Urothelium cell line (cell line): Measurements from ENCODE around the gene ABI2.
"Not testable (repeated sequence)": the region's sequence is repeated elsewhere in the genome, so short reads cannot be mapped to it uniquely, and the experiment has no call there.

Source experiments
- DNase-seq: peaks from one replicate; pipeline ENCODE4 v3.0.0; 2011; ENCODE audit warnings: low spot score, mixed read lengths
- FAIRE-seq: peaks from 2 replicates; lab custom pipeline; 2011; peaks lifted over from hg19 to GRCh38; lab: Jason Lieb, UNC

Gene ABI2

DNA sequence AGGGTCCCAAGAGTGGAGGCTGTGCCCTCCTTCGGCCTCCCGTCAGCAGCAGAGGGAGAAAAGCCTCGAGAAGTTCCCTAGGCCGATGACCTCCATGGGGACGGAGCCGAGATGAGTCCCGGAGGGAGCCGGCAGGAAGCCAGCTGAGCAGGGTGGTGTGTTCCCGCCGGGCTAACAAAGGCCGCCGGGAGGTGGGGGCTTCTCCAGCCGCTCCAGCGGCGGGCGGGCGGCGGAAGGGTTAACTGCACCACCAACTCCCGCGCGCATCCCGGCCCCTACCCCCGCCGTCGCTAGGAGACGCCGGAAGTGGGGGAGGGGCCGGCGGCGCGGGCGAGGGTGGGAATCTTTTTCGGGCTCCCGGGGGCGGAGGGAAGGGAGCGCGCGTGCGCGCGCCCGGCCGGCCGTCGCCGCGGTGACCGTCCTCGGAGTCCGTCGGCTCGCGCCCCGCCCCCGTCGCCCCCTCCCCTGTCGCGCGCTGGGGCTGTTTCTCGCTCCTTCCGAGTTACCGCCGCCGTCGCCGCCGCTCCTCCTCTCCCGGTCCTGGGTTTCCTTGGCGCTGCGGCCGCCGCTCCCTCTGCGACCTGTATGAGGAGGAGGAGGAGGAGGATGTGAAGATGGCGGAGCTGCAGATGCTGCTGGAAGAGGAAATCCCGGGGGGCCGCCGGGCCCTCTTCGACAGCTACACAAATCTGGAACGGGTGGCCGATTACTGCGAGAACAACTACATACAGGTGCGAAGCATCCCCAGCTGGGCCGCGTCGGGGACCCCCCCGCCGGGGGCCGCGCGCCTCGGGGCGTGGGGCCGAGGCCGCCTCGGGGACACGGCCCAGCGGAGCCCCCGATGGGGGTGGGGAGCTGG is at the start of gene ABI2:
TSS of gene ABI2 (plus strand) at position 494 of the 859 bp plus-strand sequence. CDS start at position 615, 121 bp downstream.
- DNase-seq, result peak; percentile 96

DNA sequence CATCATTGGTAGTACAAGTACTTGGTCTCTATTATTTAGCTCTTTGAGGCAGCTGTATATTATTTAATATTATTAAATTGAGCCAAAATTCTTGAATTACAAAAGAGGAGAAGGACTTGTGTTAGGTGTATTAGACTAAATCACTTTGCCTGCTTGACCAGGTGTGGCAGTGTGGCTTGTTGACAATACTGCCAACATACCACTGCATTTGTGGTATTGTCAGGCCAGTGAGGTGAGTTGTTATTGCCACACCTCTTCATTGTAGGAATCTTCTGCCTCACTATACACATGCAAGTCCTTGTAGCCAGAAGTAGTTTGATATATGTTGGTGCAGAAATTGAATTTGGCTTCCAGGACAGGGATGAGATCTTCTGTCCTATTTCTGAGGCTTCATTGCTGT is 48.9 kb upstream of the ABI2 start:
- FAIRE-seq, result peak; percentile 5
- peak; percentile 8 for DNase-seq

More for the DNA sequence above, at the start of gene ABI2:
- no peak for FAIRE-seq

DNA sequence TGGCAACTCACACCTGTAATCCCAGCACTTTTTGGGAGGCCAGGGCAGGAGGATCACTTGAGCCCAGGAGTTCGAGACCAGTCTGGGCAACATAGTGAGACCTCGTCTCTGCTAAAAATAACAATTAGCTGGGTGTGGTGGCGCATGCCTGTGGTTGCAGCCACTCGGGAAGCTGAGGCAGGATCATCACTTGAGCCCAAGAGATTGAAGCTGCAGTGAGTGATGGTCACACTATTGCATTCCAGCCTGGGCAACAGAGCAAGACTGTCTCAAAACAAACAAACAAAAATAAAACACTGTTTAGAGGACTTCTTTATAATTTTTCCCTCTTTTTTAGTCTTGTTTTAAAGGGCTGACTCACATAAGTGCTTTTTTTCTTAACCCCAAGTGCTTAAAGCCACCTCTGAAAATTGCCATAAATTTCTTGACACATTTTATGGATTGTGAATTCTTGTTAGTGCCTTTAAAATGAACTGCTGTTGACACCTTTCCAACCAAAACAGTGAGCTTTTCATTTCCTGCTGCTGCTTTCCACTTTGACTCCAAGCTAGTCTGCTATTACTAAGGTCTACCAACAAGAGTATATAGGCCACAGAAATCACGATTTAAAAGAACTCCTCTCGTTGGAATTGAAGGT is 47.6 kb upstream of the ABI2 start:
- DNase-seq, result no peak
- FAIRE-seq, result no peak

DNA sequence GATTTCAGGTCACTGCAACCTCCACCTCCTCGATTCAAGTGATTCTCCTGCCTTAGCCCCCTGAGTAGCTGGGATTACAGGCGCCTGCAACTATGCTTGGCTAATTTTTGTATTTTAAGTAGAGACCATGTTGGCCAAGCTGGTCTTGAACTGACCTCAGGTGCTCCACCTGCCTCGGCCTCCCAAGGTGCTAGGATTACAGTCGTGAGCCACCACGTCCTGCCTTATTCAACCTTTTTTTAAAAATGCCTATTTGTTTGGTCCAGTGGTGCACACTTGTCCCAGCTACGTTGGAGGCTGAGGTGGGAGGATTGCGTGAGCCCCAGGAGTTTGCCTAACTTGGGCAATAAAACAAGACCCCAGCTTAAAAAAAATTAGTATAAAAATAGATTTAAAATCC is 46.1 kb upstream of the ABI2 start:
- FAIRE-seq (no peak), DNase-seq (no peak)

DNA sequence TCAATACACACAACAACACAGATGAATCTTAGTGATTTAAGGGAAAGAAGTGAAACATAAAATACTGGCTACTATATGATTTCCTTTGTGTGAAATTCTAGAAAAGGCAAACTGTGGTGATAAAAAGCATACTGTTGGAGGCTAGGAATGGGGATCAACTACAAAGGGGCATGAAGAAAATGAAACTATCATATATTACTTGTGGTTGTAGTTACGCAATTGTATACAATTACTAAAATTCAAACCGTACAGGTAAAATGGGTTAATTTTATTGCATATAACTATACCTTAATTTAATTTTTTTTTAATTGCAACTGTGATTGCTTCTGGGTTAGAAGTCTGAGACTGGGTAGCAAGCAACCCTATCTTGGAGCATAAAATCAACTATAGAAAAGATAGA is 41.7 kb upstream of the ABI2 start:
- no peak for DNase-seq
- FAIRE-seq, result no peak

DNA sequence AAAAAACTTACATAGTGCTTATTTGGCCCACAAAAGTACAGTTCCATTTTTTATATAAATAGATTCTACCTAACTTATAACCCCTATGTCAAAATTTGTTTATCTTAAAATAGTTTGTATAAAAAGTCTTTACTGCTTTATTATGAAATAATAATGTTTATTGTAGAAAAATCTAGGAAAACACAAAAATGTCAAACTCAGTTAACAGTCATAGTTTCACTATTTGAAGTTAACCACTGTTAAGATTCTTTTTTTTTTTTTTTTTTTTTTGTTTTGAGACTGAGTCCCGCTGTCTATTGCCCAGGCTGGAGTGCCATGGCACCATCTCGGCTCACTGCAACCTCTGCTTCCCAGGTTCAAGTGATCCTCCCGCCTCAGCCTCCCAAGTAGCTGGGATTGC is 26.5 kb upstream of the ABI2 start:
- FAIRE-seq (no peak), DNase-seq (no peak)

DNA sequence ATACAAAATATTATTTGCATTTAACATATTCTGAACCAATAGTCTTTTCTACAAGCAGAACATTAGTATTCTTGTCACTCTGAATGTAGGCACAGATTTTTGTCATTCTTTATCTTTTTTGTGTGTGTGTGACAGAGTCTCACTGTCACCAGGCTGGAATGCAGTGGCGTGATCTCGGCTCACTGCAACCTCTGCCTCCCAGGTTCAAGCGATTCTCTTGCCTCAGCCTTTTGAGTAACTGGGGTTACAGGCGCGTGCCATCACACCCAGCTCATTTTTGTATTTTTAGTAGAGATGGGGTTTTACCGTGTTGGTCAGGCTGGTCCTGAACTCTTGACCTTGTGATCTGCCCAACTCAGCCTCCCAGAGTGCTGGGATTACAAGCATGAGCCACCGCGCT is 25.6 kb upstream of the ABI2 start:
- FAIRE-seq, DNase-seq: not testable (repeated sequence)

DNA sequence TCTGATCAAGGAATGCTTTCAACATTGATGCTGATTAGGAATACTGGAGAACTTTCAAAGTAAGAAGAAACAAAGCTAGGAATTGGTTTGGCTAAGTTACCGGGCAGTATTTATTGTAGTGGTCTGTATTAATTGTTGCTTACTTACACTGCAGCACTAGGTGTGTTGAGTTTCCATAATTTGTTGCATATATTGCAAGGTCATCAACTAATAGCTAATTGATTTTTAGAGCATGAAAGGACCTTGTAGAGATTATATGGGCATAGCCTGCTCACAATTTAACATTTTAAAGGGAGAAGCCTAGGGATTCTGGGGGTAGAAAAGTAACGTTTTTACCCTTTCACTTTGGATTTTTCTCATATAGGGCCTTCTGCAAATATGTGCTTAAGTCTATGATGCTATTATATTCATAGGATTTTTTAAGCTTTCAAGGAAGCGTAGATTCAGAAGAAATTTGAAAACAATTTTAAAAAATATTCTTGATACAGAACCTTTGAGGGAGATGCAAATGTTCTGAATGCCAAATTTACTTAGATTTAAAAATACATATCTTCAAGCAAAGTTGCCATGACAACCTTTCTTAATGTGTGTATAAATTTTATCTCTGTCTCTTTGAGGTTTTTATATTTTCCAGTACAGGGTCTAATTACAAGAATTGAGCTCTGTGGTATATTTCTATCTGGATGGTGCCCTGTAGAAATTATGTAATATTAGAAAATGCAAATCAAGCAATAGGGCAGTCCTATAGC is 17.3 kb upstream of the ABI2 start:
- DNase-seq (no peak), FAIRE-seq (no peak)

DNA sequence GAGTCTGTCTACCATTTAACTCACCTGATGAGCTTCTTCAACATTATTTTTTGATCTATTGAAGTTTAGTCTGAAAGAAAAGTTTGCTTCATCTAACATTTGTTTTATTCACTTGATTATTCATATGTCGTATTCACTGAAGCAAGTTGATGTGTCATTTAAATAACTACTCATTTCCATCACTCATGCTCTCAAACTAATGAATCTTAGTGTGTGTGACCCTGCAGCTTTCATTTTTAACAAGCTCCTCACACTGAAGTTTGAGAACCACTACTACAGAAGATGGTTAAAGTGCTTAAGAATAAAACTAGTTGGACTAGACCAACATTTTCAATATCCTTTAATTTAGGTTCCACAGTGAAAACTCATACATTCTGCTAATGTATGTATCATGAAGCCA is 1.8 kb upstream of the ABI2 start:
- no peak for FAIRE-seq

DNA sequence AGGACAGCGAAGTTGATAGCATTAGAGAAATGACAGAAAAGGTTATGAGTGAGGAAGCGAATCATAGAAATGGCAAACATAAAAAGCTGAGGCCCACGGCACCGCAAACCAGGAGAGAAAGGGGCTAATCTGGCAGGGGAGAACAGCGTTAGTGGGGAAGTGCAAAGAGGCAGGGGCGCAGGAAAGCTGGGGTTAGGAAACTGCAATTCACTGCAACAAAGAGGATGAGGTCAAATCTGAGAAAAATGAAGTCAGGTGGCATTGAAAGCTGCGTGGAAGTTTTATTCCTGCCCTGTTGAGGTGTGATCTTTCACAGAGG is 653 bp upstream of the ABI2 start:
- no peak for DNase-seq
- no peak for FAIRE-seq

More for the DNA sequence above, 1.8 kb upstream of the ABI2 start:
- no peak for DNase-seq

DNA sequence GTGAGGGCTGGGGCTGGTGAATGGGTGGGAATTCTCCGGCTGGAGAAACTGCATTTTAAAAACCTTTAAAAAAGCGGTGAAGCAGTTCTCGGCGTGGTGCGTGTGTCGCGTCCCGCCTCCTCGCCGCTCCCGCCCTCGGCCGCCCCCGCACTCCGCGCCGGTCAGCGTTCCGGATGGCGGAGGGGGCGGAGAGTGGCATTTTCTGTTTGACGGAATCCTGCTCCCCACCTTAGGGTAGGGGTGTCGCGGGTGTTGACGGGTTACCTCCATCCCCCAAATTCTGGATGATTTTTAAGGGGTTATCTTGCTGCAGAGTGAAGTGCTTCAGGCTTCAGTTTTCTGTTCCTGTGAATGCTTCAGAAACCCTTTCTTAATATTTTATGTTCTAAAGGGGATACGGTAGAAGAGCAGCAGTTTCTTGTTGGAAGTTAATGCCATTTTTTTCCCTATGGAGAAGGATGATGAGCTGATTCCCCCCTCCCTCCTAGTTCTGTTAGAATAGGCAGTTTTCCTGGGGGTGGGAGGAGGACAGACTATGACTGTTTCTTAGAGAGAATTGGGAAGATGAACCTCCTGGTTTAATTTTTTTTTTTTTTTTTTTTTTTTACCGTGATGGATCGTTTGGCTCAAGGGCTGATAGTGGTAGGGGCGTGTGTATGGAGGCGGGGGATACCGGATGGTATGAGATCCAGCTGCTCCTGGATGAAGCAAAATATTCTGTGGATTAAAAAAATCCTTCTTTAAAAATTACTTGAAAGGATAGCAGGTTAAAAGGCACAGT is 756 bp downstream of the ABI2 start:
- DNase-seq (peak; percentile 70), FAIRE-seq (no peak)

DNA sequence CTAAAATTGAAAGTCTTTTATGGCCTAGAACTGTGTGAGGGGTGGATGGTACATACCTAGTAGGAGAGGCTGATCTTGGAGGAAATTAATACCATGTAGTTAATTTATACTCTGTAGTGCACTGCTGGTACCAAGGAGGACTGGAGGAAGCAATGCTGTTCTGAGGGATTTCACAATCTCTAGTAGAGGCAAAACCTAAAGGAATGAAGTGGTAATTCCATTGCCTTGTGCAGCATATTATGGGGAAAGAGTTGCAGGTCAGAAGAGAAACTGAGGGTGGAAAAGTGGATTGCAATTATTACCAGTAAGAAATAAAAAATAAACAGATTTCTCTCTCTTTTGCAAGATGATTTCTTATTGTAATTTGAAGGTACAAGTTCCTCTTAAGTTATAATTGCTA is 2.2 kb downstream of the ABI2 start:
- DNase-seq (no peak), FAIRE-seq (no peak)

DNA sequence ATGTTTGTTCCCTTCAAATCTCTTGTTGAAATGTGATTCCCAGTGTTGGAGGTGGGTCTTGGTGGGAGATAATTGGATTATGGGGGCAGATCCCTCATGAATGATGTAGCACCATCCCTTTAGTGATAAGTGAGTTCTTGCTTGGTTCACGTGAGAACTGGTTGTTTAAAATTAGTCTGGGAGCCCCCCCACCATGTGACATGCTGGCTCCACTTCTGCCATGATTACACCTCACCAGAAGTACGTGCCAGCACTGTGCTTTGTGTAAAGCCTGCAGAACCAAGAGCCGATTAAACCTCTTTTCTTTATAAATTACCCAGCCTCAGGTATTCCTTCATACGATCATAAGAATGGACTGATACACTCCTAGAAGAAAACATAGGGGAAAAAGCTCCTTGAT is 10.1 kb downstream of the ABI2 start:
- no peak for DNase-seq
- no peak for FAIRE-seq

DNA sequence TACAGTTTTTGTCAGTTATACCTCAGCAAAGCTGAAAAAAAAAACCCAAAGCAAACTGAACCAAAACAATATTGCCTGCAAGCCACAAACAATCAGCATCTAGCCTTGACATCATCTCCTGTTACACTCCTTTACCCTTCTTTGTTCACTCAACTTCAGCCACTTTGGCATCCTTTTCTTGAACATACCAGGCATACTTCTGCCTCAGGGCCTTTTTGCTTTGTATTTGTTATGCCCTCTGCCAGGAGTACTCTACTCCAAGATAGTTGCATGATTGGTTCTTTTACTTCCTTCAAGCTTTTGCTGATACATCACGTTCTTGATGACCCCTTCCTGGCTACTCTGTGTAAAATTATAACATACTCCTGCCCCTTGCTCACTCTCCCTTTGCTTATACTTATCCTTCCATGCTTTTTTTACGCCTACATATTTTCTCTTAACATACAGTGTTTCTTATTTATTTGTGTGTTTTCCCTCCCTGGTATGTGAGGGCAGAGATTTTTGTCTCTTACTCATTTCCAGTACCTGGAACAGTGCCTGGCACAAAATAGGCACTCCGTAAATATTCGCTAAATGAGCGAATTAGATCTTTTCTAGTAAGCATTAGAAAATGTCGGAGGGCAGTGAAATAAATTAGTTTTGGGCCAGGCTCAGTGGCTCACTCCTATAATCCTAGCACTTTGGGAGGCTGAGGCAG is 12.7 kb downstream of the ABI2 start:
- FAIRE-seq, result no peak
- DNase-seq, result peak; percentile 8

DNA sequence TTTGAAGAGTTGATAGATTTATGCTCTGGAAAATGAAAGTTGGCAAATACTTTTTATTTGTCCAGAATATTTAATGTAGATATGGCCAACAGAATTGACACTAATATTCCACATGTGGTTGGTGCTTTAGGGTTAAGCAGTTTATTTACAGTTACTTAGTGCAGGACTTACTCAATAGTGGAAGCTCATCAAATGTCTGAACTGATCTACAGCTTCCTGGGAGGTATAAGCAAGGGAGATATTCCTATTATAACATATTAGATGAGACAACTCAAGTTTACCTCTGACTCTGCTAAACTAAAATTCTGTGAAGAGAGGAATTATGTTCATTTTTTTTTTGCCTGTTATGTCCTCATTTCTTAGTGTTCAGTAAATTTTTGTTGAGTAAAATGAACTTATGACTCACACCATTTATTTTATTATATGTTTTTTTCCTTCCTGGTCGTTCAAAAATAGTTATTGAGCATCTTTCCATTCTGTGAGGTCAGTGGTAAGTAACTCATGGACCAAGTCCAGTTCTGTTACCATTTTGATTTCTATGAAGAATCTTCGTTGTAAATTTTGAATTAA is 13.6 kb downstream of the ABI2 start:
- FAIRE-seq, result no peak
- DNase-seq, result no peak

DNA sequence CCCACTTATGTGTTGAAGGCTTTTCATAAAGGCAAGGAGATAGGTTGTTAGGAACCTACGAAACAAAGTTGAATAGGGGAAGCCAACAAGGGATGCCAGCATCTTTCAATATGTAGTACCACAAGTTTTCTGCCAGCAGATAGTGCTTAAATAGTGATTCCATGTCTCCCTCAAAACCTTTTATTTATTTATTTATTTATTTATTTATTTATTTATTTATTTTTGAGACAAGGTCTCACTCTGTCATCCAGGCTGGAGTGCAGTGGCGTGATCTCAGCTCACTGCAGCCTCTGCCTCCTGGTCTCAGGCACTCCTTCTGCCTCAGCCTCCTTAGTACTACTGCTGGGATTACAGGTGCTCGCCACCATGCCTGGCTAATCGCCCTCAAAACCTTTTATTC is 14.2 kb downstream of the ABI2 start:
- DNase-seq, FAIRE-seq: not testable (repeated sequence)

DNA sequence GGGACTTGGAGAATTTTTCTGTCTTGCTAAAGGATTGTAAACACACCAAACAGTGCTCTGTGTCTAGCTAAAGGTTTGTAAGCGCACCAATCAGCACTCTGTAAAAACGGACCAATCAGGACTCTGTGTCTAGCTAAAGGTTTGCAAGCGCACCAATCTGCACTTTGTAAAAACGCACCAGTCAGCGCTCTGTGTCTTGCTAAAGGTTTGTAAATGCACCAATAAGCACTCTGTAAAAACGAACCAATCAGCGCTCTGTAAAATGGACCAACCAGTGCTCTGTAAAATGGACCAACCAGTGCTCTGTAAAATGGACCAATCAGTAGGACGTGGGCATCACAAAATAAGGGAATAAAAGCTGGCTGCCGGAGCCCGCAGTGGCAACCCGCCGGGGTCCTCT is 16.5 kb downstream of the ABI2 start:
- DNase-seq (no peak), FAIRE-seq (no peak)

DNA sequence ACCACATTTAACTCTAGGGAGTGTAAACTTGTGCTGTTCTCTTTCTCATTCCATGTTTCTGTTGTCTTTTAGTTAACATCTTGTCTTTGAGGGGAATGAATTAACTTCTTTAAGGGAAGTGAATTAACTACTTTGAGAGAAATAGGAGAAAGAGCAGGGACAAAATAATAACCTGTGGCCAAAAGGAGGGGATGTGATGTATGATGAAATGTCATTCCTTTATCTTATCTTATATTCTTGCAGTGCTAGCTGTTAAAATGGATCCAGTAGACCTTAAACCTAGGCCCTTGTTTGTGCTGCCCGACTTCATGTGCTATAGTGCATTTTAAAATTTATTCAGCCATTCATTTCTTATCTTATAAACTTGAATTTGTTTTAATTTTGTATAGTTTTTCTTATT is 18.4 kb downstream of the ABI2 start:
- no peak for DNase-seq
- no peak for FAIRE-seq

DNA sequence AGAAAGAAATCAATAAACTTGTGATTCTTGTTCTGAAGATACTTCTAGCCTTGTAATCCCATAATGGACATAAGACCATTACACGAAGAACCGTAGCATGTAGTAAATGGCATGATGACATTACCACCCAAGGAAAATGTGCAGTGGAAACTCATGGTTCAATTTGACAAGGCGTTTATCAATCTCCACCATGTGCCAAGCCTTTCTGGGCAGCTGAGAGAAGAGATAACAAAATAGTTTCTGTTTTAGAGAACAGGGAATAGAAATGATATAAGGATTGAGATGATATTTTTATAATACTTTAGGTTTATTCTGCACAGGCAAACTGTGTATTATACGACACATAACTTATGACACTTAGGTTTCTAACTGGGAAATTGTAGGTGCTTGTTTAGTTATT is 19.2 kb downstream of the ABI2 start:
- DNase-seq (no peak), FAIRE-seq (no peak)

DNA sequence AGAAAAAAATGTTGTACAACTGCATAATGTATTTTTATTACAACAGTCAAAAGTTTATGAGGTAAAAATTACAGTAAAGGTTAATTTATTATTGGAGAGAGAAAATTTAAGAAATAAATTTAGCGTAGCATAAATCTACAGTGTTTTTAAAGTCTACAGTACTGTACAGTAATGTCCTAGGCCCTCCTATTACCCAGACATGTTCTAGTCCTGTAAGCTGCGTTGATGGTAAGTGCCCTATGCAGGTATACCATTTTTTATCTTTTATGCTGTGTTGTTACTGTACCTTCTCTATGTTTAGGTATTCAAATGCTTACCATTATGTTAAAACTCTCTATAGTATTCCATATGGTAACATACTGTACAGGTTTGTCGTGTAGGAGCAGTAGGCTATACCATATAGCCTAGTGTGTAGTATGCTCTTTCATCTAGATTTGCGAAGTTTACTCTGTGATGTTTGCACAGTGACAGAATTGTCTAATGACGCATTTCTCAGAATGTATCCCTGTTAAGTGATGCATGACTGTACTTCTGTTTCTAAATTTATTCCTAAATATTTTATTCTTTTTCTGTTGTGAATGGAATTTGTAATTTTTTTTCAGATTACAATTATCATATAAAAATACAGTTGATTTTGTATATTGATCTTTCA is 24.5 kb downstream of the ABI2 start:
- DNase-seq (no peak), FAIRE-seq (no peak)
